ENCODE measurements around the gene TNFSF4. TPM values are rescaled to one million over a fixed set of nuclear protein-coding genes. Genes with fewer than 3 reads are reported as not detected.
"Not testable (repeated sequence)": the region's sequence is repeated elsewhere in the genome, so short reads cannot be mapped to it uniquely, and the experiment has no call there.

Gene TNFSF4
- polyA plus RNA-seq, 10 donors, result 1.3 to 2.9 (median 1.8) TPM

GRCh38 chr1:173164686-173165085, 42.4 kb downstream of the TNFSF4 start:
- no peak for DNase-seq

- no peak for DNase-seq
Observed at GRCh38 chr1:173164178-173164577, 43.0 kb downstream of the TNFSF4 start.

GRCh38 chr1:173163222-173163621, 43.9 kb downstream of the TNFSF4 start:
- no peak for DNase-seq

- DNase-seq, result no peak
Observed at GRCh38 chr1:173162601-173163000, 44.5 kb downstream of the TNFSF4 start.

- peak in 1 of 3 donors; percentile 23 for DNase-seq
Observed at GRCh38 chr1:173161510-173162221, 45.5 kb downstream of the TNFSF4 start.

- not testable (repeated sequence) for DNase-seq
Observed at GRCh38 chr1:173153964-173154363, 53.2 kb downstream of the TNFSF4 start.

- DNase-seq, result no peak
Observed at GRCh38 chr1:173153503-173153902, 53.6 kb downstream of the TNFSF4 start.

- no peak for DNase-seq
Observed at GRCh38 chr1:173152598-173152997, 54.5 kb downstream of the TNFSF4 start.

GRCh38 chr1:173150795-173151194, 56.3 kb downstream of the TNFSF4 start:
- DNase-seq, result no peak

- DNase-seq, result peak in 2 of 3 donors; percentile 11 to 13
Observed at GRCh38 chr1:173149887-173150286, 57.2 kb downstream of the TNFSF4 start.

GRCh38 chr1:173148971-173149370, 58.2 kb downstream of the TNFSF4 start:
- no peak for DNase-seq

GRCh38 chr1:173148545-173148944, 58.6 kb downstream of the TNFSF4 start:
- DNase-seq, result no peak

- DNase-seq, result no peak
Observed at GRCh38 chr1:173140733-173141132, 66.4 kb downstream of the TNFSF4 start.

- DNase-seq, result no peak
Observed at GRCh38 chr1:173139706-173140105, 67.4 kb downstream of the TNFSF4 start.

- DNase-seq, result no peak
Observed at GRCh38 chr1:173137107-173137706, 69.9 kb downstream of the TNFSF4 start.

- no peak for DNase-seq
Observed at GRCh38 chr1:173134800-173135199, 72.3 kb downstream of the TNFSF4 start.

- DNase-seq, result no peak
Observed at GRCh38 chr1:173134029-173134428, 73.1 kb downstream of the TNFSF4 start.

Other genes starting within 250 kb of the TNFSF4 start
- gene TNFSF18, start 156.4 kb downstream of the TNFSF4 start, polyA plus RNA-seq (ENCODE audit: insufficient read length in 10 of 10), result under 1 TPM in 9 of 10 donors, not detected in 1; 0.08 to 0.37 (median 0.17) TPM

Data from muscle of back (tissue), 11 donors.